ENCODE measurements around the gene THOC6.

DNA sequence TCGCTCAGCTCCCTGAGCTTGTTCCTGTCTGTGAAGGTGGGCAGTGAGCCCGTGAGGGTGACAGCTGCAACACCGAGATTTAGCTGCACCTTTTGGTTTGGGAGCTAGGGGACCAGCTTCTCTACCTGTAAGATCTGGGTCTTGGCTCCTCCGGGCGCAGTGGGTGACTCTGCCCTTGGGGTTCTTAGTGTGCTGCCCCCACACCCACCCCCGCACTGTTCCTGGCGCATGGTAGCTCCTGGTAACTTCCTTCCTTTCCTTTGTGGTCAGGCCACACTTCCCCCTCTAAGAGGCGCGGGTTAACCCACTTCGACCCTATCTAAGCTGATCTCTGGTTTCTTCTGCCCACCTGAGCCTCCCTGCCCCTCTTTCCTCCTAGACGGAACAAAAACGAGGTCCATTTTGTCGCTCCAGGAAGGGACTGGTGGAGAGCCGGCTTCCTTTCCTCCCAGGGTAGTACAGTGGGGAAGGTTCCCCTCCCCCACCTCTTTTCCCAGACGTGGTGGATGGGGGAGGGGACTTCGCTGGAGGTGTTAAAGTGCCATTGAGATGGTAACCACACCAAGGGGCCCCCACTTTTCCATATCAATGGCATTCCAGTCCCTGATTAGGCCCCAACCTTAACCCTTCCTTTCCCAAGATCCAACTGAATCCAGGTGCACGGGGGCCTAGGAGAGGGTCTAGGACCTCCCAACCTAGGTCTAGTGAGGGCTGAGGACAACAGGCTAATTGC lies 15.7 kb upstream of the THOC6 start:
- TF ChIP-seq TAF1 (conservative IDR thresholded peaks at IDR 0.05) (no peak), SP1 (IDR thresholded peaks at IDR 0.05) (no peak), CTCF (IDR thresholded peaks at IDR 0.05; ENCODE audit: low read depth, low read length, missing input control) (no peak), JUND (IDR thresholded peaks at IDR 0.05) (no peak), MAX (IDR thresholded peaks at IDR 0.05) (no peak), RAD21 (IDR thresholded peaks at IDR 0.05) (no peak)
- TF ChIP-seq, protein P1, sequence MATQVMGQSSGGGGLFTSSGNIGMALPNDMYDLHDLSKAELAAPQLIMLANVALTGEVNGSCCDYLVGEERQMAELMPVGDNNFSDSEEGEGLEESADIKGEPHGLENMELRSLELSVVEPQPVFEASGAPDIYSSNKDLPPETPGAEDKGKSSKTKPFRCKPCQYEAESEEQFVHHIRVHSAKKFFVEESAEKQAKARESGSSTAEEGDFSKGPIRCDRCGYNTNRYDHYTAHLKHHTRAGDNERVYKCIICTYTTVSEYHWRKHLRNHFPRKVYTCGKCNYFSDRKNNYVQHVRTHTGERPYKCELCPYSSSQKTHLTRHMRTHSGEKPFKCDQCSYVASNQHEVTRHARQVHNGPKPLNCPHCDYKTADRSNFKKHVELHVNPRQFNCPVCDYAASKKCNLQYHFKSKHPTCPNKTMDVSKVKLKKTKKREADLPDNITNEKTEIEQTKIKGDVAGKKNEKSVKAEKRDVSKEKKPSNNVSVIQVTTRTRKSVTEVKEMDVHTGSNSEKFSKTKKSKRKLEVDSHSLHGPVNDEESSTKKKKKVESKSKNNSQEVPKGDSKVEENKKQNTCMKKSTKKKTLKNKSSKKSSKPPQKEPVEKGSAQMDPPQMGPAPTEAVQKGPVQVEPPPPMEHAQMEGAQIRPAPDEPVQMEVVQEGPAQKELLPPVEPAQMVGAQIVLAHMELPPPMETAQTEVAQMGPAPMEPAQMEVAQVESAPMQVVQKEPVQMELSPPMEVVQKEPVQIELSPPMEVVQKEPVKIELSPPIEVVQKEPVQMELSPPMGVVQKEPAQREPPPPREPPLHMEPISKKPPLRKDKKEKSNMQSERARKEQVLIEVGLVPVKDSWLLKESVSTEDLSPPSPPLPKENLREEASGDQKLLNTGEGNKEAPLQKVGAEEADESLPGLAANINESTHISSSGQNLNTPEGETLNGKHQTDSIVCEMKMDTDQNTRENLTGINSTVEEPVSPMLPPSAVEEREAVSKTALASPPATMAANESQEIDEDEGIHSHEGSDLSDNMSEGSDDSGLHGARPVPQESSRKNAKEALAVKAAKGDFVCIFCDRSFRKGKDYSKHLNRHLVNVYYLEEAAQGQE (IDR thresholded peaks at IDR 0.05), result no peak
- TF ChIP-seq, protein P2, sequence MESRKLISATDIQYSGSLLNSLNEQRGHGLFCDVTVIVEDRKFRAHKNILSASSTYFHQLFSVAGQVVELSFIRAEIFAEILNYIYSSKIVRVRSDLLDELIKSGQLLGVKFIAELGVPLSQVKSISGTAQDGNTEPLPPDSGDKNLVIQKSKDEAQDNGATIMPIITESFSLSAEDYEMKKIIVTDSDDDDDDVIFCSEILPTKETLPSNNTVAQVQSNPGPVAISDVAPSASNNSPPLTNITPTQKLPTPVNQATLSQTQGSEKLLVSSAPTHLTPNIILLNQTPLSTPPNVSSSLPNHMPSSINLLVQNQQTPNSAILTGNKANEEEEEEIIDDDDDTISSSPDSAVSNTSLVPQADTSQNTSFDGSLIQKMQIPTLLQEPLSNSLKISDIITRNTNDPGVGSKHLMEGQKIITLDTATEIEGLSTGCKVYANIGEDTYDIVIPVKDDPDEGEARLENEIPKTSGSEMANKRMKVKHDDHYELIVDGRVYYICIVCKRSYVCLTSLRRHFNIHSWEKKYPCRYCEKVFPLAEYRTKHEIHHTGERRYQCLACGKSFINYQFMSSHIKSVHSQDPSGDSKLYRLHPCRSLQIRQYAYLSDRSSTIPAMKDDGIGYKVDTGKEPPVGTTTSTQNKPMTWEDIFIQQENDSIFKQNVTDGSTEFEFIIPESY (IDR thresholded peaks at IDR 0.05), result no peak
- TF ChIP-seq, protein P3, sequence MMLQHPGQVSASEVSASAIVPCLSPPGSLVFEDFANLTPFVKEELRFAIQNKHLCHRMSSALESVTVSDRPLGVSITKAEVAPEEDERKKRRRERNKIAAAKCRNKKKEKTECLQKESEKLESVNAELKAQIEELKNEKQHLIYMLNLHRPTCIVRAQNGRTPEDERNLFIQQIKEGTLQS (IDR thresholded peaks at IDR 0.05), result no peak
